Stimulated activated CD4-positive, alpha-beta T cell treated with anti-CD3 and anti-CD28 coated beads, Interleukin-1b, Interleukin-23, amount 100 ng/mL, for 1 hour (primary cell): ENCODE results near the gene TCEAL3.
"Not testable (repeated sequence)": the region's sequence is repeated elsewhere in the genome, so short reads cannot be mapped to it uniquely, and the experiment has no call there.

ENCODE experiments used
- DNase-seq, 2 donors: peaks; one replicate each; pipeline ENCODE4 v3.0.0-alpha.2; 2020; ENCODE audit warnings: low read depth in 2 of 2

TCEAL3 gene

DNA sequence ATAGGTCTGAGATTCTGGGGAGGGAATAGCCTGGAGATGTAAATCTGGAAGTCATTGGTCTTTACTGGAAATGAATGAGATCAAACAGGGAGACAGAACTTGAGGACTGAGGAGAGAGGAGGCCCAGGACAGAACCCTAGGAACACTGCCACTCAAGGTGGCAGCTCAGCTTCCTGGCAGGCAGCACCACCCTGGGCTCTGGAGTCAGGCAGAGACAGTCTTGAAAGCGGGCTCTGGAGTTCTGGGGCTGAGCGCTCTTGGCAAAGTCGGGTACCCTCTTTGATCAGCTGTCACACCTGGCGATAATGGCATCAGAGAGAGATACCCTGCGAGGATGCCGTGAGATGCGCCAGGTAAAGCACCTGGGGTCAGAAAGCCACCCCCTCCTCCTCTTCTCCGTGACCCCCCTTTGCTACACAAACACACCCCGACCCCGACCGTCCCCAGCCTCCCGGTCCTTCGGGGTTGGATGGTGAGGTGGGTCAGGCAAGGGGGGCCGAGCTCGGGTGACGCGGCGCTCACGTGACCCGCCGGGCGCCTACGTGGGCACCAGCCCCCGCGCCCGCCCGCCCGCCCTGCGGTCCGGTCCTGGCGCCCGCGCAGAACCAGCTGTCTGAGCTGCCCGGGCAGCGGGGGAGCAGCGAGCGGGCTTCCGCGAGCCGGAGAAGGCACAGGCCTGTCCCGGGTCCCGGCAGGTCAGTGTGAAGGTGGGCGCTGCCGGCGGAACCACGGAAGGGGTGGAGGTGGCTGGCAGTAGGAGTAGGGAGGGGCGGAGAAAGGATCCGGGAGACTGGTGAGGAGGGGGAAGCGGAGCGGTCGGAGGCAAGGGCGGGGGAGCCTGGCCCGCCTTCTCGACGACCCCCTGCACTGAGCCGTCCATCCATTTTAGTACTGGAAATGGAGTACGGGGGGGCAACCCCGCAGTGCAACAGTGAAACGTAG lies at the start of gene TCEAL3:
Gene TCEAL3 (plus strand): TSS at position 600 of the 942 bp plus-strand sequence. CDS start 1,102 bp downstream, outside the sequence.
- no peak for DNase-seq

DNA sequence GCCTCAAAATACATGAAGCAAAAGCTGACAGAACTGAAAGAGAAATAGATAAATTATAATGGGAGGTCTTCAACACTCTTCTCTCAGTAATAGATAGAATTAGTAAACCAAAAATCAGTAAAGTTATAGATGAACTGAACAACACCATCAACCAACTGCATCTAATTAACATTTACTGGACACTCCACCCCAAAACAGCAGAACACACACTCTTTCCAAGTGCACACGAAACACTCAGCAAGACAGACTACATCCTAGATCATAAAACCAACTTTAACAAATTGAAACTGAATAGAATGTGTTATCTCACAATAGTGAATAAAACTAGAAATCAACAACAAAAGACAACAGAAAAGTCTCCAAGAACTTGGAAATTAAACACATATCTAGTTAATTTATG lies 47.5 kb upstream of the TCEAL3 start:
- no peak for DNase-seq

GRCh38 chrX:103562801-103563200 lies 45.0 kb upstream of the TCEAL3 start:
- no peak for DNase-seq

DNA sequence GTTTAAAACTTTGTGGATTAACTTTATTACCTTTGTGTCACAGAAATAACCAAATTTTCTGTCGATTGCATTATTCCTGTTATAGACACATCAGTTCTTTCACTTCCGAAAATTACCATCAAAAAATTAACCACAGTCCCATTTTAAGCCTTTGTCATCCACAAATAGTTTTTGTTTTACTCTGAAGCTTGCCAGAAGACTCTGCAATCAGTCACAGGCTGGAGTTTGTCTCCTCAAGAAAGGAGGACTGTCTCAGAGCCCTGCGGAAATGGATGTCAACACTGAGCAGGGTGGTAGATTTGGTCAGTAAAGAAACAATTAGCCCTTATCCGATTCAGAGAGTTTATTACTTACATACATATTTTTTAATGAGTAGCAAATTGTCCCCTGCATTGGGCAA lies 42.6 kb upstream of the TCEAL3 start:
- DNase-seq: no peak

DNA sequence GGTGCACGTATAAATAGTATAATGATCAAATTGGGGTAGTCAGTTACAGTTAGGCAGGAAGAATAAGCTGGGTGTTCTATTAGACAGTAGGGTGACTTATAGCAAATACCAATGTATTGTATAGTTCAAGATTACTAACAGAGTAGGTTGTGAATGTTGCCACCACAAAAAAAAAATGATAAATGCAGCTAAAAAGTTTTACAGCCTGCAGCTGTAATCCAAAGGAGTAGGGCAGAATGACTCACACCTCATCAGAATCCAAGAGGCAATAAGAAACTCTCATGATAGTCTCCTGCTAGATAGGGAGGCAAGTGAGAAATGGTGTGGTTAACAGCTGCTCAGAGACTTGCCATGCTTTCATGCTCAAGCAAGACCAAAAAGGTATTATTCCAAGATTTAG lies 42.0 kb upstream of the TCEAL3 start:
- no peak for DNase-seq

DNA sequence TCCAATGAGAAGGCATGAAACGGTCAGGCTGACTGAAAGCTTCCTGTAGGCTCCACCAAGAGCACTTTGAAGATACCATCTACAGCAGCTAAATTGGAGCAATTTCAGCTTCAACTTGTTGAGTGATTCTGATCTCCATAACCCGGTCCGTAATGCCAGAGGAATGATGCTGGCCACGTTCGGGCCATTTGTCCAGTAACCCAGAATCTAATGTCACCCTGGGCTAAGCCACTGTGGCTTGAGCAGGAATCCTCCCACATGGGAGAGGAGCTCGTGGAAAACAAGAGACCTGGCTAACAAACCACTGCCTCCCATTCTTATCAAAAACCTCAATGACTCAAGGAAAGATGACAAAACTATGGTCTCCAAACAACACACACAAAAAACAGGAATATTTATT lies 36.6 kb upstream of the TCEAL3 start:
- DNase-seq: no peak

GRCh38 chrX:103571726-103572125 lies 36.0 kb upstream of the TCEAL3 start:
- DNase-seq: no peak

DNA sequence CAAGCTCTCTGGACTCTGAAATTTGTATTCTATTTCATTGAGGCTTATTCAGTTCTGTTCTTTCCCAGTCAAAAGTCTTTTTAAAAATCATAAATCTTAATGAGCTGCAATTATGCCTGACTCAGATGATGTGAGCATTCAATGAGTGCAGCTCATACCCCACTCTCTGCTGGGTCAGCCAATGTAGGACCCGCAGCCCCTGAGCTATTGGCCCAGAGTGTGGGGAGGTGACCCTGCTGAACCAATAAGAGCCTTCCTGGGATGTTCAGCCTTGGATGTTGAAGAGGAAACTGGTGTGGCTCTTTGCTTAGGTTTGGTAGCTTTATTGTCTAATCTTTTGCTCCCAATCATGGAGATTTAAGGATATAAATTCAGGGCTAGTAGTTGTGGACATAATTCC lies 34.6 kb upstream of the TCEAL3 start:
- DNase-seq: no peak

GRCh38 chrX:103584596-103584995 lies 23.2 kb upstream of the TCEAL3 start:
- no peak for DNase-seq

GRCh38 chrX:103585411-103586313 lies 22.1 kb upstream of the TCEAL3 start, which contains the start of gene TCEAL4:
Gene TCEAL4, plus strand, starts transcription at chrX:103585515. Its CDS starts 1,161 bp downstream, at chrX:103586676.
- no peak for DNase-seq

DNA sequence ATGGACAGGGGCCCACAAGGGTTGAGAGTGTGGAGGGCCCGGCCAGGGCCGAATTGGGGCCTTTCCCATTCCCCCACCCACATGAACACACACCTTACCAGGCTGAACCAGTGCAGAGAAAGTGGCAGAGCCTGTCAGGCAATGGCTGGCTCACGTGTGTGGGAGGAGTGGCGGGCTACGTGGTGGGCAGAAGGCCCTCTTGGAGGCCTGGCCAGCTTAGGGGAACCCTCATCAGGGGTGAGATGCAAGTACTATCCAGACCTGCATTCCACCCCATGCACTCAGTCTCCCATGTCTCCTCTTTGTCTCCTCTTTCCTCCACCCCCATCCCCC lies 21.5 kb upstream of the TCEAL3 start:
- DNase-seq: no peak

DNA sequence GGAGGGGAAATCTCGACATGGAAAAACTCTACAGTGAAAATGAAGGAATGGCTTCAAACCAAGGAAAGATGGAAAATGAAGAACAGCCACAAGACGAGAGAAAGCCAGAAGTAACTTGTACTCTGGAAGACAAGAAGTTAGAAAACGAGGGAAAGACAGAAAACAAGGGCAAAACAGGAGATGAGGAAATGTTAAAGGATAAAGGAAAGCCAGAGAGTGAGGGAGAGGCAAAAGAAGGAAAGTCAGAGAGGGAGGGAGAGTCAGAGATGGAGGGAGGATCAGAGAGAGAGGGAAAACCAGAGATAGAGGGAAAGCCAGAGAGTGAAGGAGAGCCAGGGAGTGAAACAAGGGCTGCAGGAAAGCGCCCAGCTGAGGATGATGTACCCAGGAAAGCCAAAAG lies 21.1 kb upstream of the TCEAL3 start:
- no peak for DNase-seq

DNA sequence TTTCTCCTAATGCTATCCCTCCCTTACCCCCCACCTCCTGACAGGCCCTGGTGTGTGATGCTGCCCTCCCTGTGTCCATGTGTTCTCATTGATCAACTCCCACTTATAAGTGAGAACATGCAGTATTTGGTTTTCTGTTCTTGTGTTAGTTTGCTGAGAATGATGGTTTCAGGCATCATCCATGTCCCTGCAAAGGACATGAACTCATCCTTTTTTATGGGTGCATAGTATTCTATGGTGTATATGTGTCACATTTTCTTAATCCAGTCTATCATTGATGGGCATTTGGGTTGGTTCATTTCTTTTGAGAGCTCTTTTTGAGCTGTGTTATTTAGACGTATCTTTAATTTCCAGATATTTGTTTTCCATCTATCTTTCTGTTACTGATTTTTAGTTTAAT lies 15.5 kb upstream of the TCEAL3 start:
- DNase-seq: not testable (repeated sequence)

- DNase-seq: not testable (repeated sequence)
Observed at GRCh38 chrX:103595202-103595601, 12.6 kb upstream of the TCEAL3 start.

GRCh38 chrX:103608306-103608963 lies 672 bp downstream of the TCEAL3 start:
- DNase-seq: no peak

GRCh38 chrX:103610282-103610681 lies 2.5 kb downstream of the TCEAL3 start:
- no peak for DNase-seq

DNA sequence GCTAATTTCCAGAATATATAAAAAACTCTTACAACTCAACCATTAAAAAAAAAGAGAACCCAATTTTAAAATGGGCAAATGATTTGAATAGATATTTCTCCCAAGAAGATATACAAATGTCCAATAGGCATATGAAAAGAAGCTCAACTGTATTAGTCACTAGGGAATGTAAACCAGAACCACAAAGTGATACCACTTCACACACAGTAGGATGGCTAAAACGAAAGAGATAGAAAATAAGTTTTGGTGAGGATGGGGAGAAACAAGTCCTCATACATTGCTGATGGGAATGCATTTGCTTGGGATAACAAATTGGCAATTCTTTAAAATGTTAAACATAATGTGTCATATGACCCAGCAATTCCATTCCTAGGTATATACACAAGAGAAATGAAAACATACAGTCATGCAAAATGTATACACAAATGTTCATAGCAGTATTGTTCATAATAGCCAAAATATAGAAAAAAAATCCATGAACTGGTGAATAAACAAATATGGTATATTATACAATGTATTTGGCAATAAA lies 5.7 kb downstream of the TCEAL3 start:
- DNase-seq: no peak

GRCh38 chrX:103614999-103615398 lies 7.2 kb downstream of the TCEAL3 start:
- DNase-seq: no peak

DNA sequence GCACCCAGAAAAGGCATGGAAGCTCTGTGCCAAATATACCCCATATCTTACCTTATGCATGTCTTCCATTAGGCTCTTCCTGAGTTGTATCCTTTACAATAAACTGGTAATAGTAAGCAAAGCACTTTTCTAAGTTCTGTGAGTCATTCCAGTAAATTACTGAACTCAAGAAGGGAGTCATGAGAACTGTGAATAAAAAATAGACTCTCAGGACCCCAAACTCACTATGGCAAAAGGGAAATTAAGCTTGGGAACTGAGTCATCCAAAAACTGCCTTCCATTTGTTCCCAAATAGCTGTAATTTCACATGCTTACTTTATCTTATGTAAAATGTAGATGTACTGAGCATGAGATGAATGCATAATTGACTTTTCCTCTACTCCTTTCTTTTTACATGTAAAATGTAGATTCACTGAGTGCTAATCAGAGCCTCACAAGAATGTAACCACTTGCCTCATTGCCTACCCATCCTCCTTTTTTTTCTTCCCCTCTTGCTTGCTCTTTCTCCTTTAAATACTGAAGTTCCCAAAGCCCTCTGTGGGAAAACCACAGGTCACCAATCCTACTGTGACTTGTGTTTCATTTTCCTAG lies 8.1 kb downstream of the TCEAL3 start:
- no peak for DNase-seq

DNA sequence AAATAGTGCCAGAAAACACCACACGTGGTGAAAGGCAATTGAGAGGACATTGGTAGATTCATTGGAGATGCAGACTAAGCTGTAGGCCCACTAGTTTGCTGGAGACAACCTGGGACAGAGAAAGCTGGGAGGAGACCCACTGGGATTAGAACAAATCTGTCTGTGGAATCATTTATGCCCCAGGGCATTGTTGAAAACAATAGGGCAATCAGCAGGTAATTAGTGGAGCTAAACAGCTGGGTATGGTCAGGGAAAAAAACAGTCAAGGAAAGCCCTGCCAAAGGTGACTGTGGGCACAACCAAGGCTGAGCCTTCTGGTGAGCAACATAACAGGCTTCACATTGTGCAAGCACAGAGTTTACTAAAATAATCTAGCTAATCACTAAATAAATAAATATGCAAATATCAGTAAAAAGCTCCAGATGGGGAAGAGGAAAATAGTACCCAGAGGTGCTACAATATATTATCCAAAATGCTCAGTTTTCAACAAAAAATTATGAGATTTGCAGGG lies 9.0 kb downstream of the TCEAL3 start:
- no peak for DNase-seq

- no peak for DNase-seq
Observed at GRCh38 chrX:103624111-103624510, 16.3 kb downstream of the TCEAL3 start.
